HTR-8/SVneo (cell line): ENCODE results near the gene GALC.

Source experiments
- DNase-seq: peaks from one replicate; pipeline ENCODE4 v3.0.0; 2011; ENCODE audit warnings: low spot score, mixed read lengths; ENCODE audit not compliant: insufficient read length
- FAIRE-seq: peaks from 2 replicates; lab custom pipeline; 2011; peaks lifted over from hg19 to GRCh38; lab: Jason Lieb, UNC

GALC gene

GRCh38 chr14:87966816-87967215 is 26.2 kb downstream of the GALC start:
- FAIRE-seq (no peak), DNase-seq (no peak)

GRCh38 chr14:87961246-87961645 is 31.7 kb downstream of the GALC start:
- no peak for DNase-seq
- FAIRE-seq: no peak

DNA sequence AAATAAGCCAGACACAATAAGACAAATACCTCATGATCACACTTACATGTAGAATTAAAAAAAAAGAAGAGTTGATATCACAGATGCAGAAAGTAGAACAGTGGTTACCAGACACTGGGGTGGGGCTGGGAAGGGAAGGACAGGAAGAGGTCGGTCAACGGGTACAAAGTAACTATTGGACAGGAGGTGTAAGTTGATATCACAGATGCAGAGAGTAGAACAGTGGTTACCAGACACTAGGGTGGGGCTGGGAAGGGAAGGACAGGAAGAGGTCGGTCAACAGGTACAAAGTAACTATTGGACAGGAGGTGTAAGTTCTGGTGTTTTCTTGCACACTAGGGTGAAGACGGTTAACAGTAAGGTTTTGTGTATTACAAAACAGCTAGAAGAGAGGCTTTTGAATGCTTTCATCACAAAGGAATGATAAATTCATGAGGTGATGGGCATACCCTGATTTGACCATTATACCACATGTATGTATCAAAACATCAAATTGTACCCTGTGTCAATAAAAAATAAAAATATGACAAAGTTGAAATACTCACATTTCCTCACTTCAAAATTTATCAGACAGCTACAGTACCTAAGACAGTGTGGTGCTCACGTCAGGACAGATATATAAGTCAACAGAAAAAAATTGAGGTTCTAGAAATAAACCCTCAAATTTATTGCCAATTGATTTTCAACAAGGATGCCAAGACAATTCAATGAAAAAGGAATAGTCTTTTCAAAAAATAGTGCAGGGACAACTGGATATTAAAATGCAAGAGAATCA is 32.8 kb downstream of the GALC start:
- DNase-seq (no peak), FAIRE-seq (no peak)

GRCh38 chr14:87955501-87955900 is 37.5 kb downstream of the GALC start:
- FAIRE-seq (no peak), DNase-seq (no peak)

DNA sequence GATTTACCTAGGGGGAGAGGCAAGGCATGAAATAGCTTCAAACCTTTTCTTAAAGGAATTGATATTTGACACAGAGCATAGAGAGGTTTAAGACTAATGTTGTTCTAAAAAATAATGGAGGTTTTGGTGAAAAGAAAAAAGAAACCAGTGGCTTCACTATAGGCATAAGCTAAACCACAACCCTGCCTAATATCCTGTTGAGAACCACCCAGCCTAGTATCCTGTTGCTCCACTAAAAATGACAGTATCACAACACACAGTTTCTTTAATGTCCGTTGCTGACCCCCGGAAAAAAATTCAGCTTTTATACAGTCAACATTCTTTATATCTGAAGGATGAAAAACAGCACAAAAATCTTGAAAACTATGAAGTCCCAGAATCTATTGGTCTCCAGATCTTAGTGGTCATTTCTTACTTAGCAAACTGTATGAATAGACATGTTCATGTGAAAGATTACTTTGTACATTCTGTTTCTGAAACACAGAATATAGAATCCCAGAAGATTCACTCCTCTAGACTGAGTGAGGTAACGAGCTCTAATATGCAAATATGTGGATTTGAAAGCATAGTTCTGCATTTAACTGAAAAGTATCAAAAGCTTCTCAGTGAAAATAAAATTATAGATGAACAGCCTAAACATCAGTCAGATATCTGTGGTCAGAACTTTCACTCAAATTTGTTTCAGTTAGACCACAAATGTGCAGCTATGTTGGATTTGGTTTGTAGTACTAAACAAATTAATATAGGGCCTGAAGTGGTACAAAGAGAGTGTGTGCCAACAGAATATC is 40.5 kb downstream of the GALC start:
- no peak for DNase-seq
- no peak for FAIRE-seq

DNA sequence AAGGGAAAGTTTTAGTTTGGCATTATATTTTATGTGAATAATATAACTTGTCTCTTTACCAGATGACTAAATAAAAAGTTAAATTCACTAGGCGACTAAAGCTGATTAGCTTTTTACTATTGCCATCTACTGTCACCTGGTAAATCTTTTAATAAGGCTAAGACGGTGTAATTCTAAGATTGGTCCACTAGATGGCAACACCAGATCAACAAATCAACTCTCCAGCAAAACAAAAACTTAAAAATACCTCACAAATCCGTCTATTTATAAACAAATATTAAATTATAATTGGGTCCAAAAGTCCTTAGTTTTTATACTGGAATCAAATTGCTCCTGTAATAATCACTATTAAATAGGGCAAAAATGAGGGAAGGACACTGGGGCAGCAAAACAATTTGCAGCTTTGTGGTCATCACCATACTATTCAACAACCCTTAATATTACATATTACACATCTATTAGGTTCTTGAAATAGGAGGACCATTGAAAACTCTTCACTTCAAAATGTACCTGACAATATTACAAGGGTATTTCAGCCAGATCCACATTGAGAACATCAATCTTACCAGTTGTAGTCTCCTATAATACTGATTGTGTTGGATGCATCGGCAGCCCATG is 47.9 kb downstream of the GALC start:
- DNase-seq (no peak), FAIRE-seq (no peak)

GRCh38 chr14:87940894-87941293 is 52.1 kb downstream of the GALC start:
- no peak for FAIRE-seq
- no peak for DNase-seq

GRCh38 chr14:87940382-87940781 is 52.6 kb downstream of the GALC start:
- FAIRE-seq (no peak), DNase-seq (no peak)

GRCh38 chr14:87935886-87936285 is 57.1 kb downstream of the GALC start:
- FAIRE-seq: no peak
- no peak for DNase-seq

- no peak for FAIRE-seq
These were observed 57.7 kb downstream of the GALC start for GRCh38 chr14:87935081-87935828.

GRCh38 chr14:87934185-87934584 is 58.8 kb downstream of the GALC start:
- FAIRE-seq: no peak
- DNase-seq: no peak

More at GRCh38 chr14:87935081-87935828, 57.7 kb downstream of the GALC start:
- no peak for DNase-seq

- DNase-seq (no peak), FAIRE-seq (no peak)
These were observed 76.1 kb downstream of the GALC start for GRCh38 chr14:87916886-87917275.

- DNase-seq: no peak
- no peak for FAIRE-seq
These were observed 76.7 kb downstream of the GALC start for GRCh38 chr14:87916103-87916885.

- DNase-seq (no peak), FAIRE-seq (no peak)
These were observed 84.4 kb downstream of the GALC start for GRCh38 chr14:87908550-87908949.

DNA sequence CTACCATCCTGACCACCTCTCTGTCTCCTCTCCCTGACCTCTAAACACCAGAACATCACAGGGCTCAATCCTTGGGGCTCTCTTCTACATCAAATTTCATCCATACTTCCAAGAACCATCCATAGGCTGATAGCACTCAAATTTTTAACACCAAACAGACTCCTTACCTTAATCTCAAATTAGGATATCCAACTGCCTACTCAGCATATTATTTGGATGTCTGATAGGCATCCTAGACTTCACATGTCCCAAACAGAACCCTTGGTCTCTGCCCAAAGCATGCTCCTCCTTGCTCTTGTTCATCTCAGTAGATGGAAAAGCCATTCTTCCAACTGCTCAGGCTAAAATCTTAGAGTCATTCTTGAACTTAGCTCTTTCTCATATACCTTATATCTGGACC is 91.3 kb downstream of the GALC start:
- FAIRE-seq: no peak
- DNase-seq: no peak

- DNase-seq (no peak), FAIRE-seq (no peak)
These were observed 91.7 kb downstream of the GALC start for GRCh38 chr14:87901236-87901635.

DNA sequence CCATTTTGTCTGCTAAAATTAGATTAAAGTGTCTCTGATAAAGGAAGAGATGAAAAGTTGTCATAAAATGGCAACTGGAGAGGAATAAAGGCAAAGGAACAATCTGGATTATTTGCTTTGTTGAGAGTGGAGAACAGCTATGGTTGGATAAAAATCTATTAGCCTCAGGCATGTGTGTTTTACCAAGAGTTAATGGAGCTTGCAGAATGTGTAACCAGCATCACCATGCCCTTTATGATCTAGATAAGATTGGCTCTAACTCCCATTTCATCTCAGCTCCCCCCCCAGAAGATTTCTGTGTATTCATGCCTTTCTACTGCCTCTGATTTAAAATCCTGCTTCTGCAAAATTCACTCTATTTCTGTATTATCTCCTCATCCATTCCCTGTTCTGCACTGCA is 93.8 kb downstream of the GALC start:
- no peak for DNase-seq
- no peak for FAIRE-seq

DNA sequence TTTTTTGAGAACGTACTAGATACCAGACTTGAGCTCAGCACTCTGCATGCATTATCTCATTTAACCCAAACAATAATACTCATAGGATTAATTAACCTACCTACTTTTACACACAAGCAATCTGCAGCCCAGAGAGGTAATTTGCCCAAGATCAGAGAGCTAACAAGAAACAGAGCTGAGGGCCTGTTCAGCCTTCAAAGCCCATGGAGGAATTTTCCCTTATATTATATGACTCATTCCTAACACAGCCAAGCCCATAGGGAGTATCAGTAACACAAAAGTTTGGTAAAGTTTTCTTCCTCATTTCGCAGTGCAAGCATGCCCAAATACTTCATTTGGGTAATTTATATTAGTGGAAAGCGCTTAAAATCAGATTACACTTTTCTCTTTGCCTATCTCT is 94.7 kb downstream of the GALC start:
- DNase-seq: no peak
- FAIRE-seq: no peak
